Choroid plexus epithelial cell (primary cell): ENCODE measurements around the gene KCNMA1.

ENCODE experiments used
- DNase-seq: peaks from one replicate; pipeline ENCODE4 v3.0.0-alpha.2; 2010; ENCODE audit warnings: low read depth
- H3K4me3 ChIP-seq: 2 replicates; pipeline ENCODE4 v1.5.1; 2011; ENCODE audit warnings: low read depth, mild to moderate bottlenecking, control low read depth, low read length, moderate library complexity
- CTCF ChIP-seq: conservative IDR thresholded peaks from 2 replicates; pipeline ENCODE4 v1.5.1; 2011; ENCODE audit warnings: low read depth, mild to moderate bottlenecking, control low read depth, inconsistent platforms, low read length, moderate library complexity

The KCNMA1 gene

DNA sequence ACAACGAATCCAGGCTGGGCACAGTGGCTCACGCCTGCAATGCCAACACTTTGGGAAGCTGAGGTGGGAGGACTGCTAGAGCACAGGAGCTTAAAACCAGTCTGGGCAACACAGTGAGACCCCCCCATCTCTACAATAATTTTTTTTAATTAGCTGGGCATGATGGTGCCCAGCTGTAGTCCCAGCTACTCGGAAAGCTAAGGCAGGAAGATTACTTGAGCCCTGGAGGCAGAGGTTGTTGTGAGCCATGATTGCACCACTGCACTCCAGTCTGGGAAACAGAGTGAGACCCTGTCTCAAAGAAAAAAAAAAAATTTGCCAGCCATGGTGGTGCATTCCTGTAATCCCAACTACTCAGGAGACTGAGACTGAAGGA lies 396.3 kb downstream of the KCNMA1 start:
- no peak for DNase-seq
- no peak overlapping the region for H3K4me3 ChIP-seq
- no peak for TF ChIP-seq CTCF

- no peak for TF ChIP-seq CTCF
- DNase-seq = no peak
- no peak overlapping the region for H3K4me3 ChIP-seq
Observed at GRCh38 chr10:77240706-77241349, 396.8 kb downstream of the KCNMA1 start.

DNA sequence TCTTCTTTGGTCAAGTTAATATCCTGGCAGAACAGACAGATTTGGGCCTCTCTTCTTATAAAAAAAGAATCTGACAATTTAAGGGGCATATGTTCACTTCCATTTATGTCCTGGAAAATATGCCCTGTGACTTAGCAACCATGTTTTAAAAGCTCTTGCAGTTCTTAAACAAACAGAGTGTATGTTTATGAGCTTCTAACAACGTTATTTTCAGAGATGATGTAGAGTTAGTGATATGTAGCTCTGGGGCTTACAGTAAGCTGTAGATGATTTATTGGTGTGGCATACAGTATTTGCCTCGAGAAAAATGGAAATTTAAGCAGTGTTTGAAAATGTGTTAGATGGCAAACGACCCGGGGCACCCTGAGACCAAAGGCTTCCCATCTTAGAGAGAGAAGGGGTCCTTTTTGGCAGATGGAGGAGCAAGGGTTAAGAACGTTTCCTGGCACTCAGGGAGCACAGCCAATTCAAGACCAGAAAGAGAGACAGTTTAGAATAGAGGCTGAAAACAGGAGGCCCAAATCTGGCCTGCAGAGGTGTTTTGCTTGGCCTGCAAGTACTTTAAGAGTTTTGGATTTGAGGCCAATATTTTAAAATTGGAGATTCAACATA lies 397.5 kb downstream of the KCNMA1 start:
- H3K4me3 ChIP-seq = no peak overlapping the region
- no peak for DNase-seq
- TF ChIP-seq CTCF = no peak

DNA sequence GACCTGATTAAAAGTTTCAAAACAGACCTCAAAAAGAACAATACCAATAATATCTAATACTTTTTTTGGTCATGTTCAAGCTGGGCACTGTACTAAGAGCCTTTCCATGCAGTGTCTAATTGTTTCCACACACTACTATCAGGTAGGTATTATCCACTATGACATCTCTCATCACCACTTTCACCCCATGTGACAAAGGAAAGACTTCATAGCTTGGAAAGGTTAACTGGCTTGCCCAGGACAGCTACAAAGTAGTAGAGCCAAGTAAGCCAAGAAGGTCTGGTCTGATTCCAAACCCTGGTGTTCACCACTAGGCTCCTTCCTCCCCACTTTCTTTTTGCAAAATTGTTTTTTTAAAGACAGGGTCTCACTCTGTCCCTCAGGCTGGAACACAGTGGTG lies 400.5 kb downstream of the KCNMA1 start:
- no peak for DNase-seq
- no peak overlapping the region for H3K4me3 ChIP-seq
- TF ChIP-seq CTCF = no peak

DNA sequence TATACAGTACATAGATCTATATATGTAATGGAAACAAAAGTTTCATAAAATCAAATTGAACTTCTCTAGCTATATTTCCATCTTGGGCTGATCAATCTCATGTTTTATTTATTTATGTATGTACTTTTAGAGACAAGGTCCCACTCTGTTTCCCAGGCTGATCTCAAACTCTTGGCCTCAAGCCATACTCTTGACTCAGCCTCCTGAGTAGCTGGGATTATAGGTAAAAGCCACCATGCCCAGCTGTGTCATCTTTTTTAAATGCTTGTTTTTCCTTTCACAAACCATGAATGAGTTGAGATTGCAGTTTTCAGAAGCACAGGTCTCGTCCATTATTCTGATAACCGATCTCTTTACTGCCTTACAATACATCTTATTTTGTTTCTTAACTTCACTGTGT lies 400.9 kb downstream of the KCNMA1 start:
- no peak for TF ChIP-seq CTCF

GRCh38 chr10:77236029-77236428 lies 401.6 kb downstream of the KCNMA1 start:
- no peak for TF ChIP-seq CTCF
- H3K4me3 ChIP-seq = no peak overlapping the region
- no peak for DNase-seq

More for the DNA sequence above, 400.9 kb downstream of the KCNMA1 start:
- no peak overlapping the region for H3K4me3 ChIP-seq
- peak; percentile 58 for DNase-seq

- no peak overlapping the region for H3K4me3 ChIP-seq
- TF ChIP-seq CTCF = no peak
- DNase-seq = no peak
Observed at GRCh38 chr10:77234599-77234998, 403.0 kb downstream of the KCNMA1 start.
